Sigmoid colon (tissue), 7 donors: ENCODE results near the gene MAD1L1. TPM values are rescaled to one million over a fixed set of nuclear protein-coding genes. Genes with fewer than 3 reads are reported as not detected.
"Not testable (repeated sequence)": the region's sequence is repeated elsewhere in the genome, so short reads cannot be mapped to it uniquely, and the experiment has no call there.

ENCODE experiments used
- DNase-seq: peaks from one replicate; pipeline ENCODE4 v3.0.0-alpha.2; 2019
- H3K27ac ChIP-seq, 4 donors: fragments of 200-600 bp; sonication (generic); one replicate each; pipeline ENCODE4 v1.5.1; 2016 to 2019; ENCODE audit warnings: mild to moderate bottlenecking in 1 of 4
- H3K27me3 ChIP-seq, 3 donors: fragments of 200-600 bp; sonication (generic); one replicate each; pipeline ENCODE4 v1.5.1; 2019; ENCODE audit warnings: mild to moderate bottlenecking in 1 of 3
- H3K36me3 ChIP-seq, 4 donors: fragments of 200-600 bp; sonication (generic); one replicate each; pipeline ENCODE4 v1.5.1; 2016 to 2019
- H3K4me1 ChIP-seq, 4 donors: fragments of 200-600 bp; sonication (generic); one replicate each; pipeline ENCODE4 v1.5.1; 2017 to 2019
- H3K4me3 ChIP-seq, 4 donors: fragments of 200-600 bp; sonication (generic); one replicate each; pipeline ENCODE4 v1.5.1; 2017 to 2019; ENCODE audit warnings: mild to moderate bottlenecking in 2 of 4, moderate library complexity in 1 of 4
- H3K9me3 ChIP-seq, 4 donors: fragments of 200-600 bp in 3 of 4; sonication (generic) in 3 of 4; one replicate each; pipeline versions ENCODE4 v1.5.1 to v1.6.1; 2013 to 2019
- EP300 ChIP-seq, 4 donors: sonication (generic); formaldehyde crosslinking; IDR thresholded peaks; one replicate each; pipeline ENCODE4 v1.6.1; 2017; ENCODE audit warnings: antibody characterized with exemption in 4 of 4
- POLR2A ChIP-seq, 2 donors: fragments of 450-650 bp; IDR thresholded peaks; one replicate each; pipeline ENCODE4 v1.6.1; 2016; ENCODE audit warnings: antibody characterized with exemption in 2 of 2, mild to moderate bottlenecking in 2 of 2, moderate library complexity in 2 of 2
- POLR2AphosphoS5 ChIP-seq, 4 donors: sonication (generic); formaldehyde crosslinking; IDR thresholded peaks; one replicate each; pipeline ENCODE4 v1.6.1; 2017; ENCODE audit warnings: antibody characterized with exemption in 4 of 4
- WGBS, 2 donors: extraction: QIAGEN DNeasy Blood & Tissue Kit; methylation state at CpG; one replicate each; pipeline ENCODE4 v1.1.7; 2013; 5-methylcytosine and 5-hydroxymethylcytosine counted together
- intact Hi-C: fragments of 100-400 bp; cut with DNase I; formaldehyde crosslinking; loops from one replicate; pipeline ENCODE4 v1.15.1; 2023
- polyA plus RNA-seq, 3 donors: library from polyadenylated mRNA; stranded (reverse); fragments of 200-250 nt; gene quantifications; one replicate each; pipeline ENCODE4 v1.2.3, GENCODE V29; 2013
- total RNA-seq, 4 donors: library from RNA; depleted of rRNA; stranded (reverse); fragments of >200 nt; gene quantifications; one replicate each; pipeline ENCODE4 v1.1.0, GENCODE V29; 2016
- TF ChIP-seq, protein P1 (sequence below), 4 experiments: fragments of 450-650 bp in 3 of 4; fragments of 200-600 bp in 1 of 4; IDR thresholded peaks; one replicate each; pipeline ENCODE4 v1.5.1; 2016 to 2019; ENCODE audit warnings: antibody characterized with exemption in 4 of 4, mild to moderate bottlenecking in 3 of 4, moderate library complexity in 2 of 4
- donor health status: healthy with polysubstance abuse.
- donor health status: Bipolar disorder and iron deficiency.
- donor health status: healthy.

MAD1L1 gene
- total and polyA plus RNA-seq, 7 donors: 10.2 to 38.4 (median 20.6) TPM

DNA sequence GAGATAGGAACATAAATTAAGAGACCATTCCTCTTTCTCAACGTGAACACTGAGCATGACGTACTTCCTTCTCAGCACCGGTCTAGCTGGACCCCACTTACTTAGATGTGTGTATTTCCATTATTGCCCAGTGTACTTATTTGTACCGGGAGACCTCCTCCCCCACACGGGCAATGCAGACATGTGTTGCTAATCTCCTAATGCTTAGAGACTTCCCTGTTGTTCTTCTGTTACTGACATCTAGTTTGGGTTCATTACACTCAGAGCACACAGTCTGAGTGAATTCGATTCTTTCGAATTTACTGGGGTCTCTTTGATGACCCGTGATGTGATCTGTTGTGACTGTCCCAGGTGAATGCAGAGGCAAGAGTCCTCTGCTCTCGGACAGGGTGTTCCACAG is 260.0 kb downstream of the MAD1L1 start:
- intact Hi-C loops: no loop called here
- H3K4me1 ChIP-seq: no peaks in the 10 kb centered on the region
- H3K36me3 ChIP-seq: peaks cover 0 to 16% (median 0%) of the 10 kb centered on the region in 4 donors
- H3K4me3 ChIP-seq: no peak overlapping the region
- 95 to 96% methylated on average over 9 of the region's 9 CpGs for WGBS, 2 donors
- no peaks in the 10 kb centered on the region for H3K9me3 ChIP-seq
- TF ChIP-seq POLR2A (IDR thresholded peaks at IDR 0.05): no peak
- no peak for TF ChIP-seq EP300 (IDR thresholded peaks at IDR 0.05)
- no peak for TF ChIP-seq POLR2AphosphoS5 (IDR thresholded peaks at IDR 0.05)
- TF ChIP-seq, protein P1, sequence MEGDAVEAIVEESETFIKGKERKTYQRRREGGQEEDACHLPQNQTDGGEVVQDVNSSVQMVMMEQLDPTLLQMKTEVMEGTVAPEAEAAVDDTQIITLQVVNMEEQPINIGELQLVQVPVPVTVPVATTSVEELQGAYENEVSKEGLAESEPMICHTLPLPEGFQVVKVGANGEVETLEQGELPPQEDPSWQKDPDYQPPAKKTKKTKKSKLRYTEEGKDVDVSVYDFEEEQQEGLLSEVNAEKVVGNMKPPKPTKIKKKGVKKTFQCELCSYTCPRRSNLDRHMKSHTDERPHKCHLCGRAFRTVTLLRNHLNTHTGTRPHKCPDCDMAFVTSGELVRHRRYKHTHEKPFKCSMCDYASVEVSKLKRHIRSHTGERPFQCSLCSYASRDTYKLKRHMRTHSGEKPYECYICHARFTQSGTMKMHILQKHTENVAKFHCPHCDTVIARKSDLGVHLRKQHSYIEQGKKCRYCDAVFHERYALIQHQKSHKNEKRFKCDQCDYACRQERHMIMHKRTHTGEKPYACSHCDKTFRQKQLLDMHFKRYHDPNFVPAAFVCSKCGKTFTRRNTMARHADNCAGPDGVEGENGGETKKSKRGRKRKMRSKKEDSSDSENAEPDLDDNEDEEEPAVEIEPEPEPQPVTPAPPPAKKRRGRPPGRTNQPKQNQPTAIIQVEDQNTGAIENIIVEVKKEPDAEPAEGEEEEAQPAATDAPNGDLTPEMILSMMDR (IDR thresholded peaks at IDR 0.05): no peak
- H3K27me3 ChIP-seq: no peaks in the 10 kb centered on the region
- DNase-seq: no peak
- no peak overlapping the region for H3K27ac ChIP-seq

DNA sequence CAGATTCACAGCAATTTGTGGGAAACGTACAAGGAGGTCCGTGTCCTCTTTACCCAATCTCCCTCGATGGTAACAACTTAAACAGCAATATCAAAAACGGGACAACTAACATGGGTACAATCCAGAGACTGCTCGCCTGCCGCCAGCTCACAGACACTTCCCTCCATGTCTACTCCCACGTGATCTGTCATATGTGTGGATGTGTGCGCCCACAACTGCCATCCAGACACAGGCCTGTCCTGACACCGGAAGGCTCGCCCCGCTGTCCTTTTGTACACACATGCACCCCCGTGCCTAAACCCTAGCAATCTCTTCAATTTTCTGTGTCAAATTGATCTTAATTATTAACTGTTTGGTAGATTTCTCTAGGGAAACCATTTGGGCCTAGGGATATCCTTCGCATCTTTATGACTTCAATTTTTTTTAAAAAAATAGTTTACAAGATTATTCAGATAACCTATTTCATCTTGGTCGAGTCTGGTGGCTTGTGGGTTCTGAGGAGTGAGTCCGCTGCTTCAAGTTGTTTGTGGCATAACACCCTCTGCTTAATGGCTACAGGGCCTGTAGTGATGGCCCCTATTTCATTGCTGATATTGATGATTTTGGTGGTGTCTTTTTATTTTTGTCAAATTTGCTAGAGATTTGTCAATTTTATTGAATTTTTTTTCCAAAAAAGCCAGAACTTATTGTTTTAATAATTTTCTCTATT is 260.6 kb downstream of the MAD1L1 start:
- peaks cover 0 to 12% (median 0%) of the 10 kb centered on the region in 4 donors for H3K36me3 ChIP-seq
- no peak overlapping the region for H3K4me3 ChIP-seq
- no peaks in the 10 kb centered on the region for H3K27me3 ChIP-seq
- no peaks in the 10 kb centered on the region for H3K9me3 ChIP-seq
- no peaks in the 10 kb centered on the region for H3K4me1 ChIP-seq
- TF ChIP-seq POLR2AphosphoS5 (IDR thresholded peaks at IDR 0.05) (no peak), POLR2A (IDR thresholded peaks at IDR 0.05) (no peak), EP300 (IDR thresholded peaks at IDR 0.05) (no peak)
- TF ChIP-seq, protein P1 (IDR thresholded peaks at IDR 0.05): no peak
- H3K27ac ChIP-seq: no peak overlapping the region
- WGBS, 2 donors: 94 to 95% methylated on average over 15 of the region's 15 CpGs
- no peak for DNase-seq
- intact Hi-C loops: no loop called here

DNA sequence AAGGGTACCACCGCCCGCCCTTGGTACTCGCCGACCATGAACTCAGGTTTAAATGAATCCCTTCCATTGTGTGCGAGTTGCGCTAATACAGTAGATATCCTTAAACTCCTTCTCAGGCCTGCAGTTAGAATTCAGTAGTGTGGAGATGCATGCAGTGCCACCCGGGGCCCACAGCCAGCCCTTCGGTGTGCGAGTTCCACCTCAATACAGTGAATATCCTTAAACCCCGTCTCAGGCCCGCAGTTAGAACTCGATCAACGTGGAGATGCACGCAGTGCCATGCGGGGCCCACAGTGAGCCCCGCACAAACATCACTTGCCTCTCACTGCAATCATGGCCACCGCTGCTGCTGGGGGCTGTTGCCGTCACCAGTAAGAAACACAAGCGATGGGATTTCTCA is 261.9 kb downstream of the MAD1L1 start:
- no peak for DNase-seq
- H3K27me3 ChIP-seq: no peaks in the 10 kb centered on the region
- no peak overlapping the region for H3K27ac ChIP-seq
- TF ChIP-seq, protein P1 (IDR thresholded peaks at IDR 0.05): no peak
- no peak for TF ChIP-seq EP300 (IDR thresholded peaks at IDR 0.05)
- no peak for TF ChIP-seq POLR2AphosphoS5 (IDR thresholded peaks at IDR 0.05)
- TF ChIP-seq POLR2A (IDR thresholded peaks at IDR 0.05): no peak
- 97 to 98% methylated on average over 19 of the region's 19 CpGs for WGBS, 2 donors
- H3K9me3 ChIP-seq: no peaks in the 10 kb centered on the region
- H3K4me1 ChIP-seq: no peaks in the 10 kb centered on the region
- peaks cover 0 to 4% (median 0%) of the 10 kb centered on the region in 4 donors for H3K36me3 ChIP-seq
- intact Hi-C loops: no loop called here
- H3K4me3 ChIP-seq: no peak overlapping the region

DNA sequence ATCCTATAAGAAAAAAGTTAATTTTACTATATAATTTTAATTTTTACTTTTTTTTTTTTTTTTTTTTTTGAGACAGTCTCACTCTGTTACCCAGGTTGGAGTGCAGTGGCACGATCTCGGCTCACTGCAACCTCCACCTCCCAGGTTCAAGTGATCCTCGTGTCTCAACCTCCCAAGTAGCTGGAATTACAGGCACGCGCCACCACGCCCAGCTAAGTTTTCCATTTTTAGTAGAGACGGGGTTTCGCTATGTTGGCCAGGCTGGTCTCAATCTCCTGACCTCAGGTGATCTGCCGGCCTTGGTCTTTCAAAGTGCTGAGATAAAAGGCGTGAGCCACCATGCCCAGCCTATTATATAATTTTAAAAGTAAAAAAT is 262.5 kb downstream of the MAD1L1 start:
- H3K4me3 ChIP-seq, H3K27ac ChIP-seq, H3K9me3 ChIP-seq, intact Hi-C loops, H3K36me3 ChIP-seq, DNase-seq, H3K4me1 ChIP-seq, H3K27me3 ChIP-seq: not testable (repeated sequence)
- 97 to 98% methylated on average over 10 of the region's 10 CpGs for WGBS, 2 donors

DNA sequence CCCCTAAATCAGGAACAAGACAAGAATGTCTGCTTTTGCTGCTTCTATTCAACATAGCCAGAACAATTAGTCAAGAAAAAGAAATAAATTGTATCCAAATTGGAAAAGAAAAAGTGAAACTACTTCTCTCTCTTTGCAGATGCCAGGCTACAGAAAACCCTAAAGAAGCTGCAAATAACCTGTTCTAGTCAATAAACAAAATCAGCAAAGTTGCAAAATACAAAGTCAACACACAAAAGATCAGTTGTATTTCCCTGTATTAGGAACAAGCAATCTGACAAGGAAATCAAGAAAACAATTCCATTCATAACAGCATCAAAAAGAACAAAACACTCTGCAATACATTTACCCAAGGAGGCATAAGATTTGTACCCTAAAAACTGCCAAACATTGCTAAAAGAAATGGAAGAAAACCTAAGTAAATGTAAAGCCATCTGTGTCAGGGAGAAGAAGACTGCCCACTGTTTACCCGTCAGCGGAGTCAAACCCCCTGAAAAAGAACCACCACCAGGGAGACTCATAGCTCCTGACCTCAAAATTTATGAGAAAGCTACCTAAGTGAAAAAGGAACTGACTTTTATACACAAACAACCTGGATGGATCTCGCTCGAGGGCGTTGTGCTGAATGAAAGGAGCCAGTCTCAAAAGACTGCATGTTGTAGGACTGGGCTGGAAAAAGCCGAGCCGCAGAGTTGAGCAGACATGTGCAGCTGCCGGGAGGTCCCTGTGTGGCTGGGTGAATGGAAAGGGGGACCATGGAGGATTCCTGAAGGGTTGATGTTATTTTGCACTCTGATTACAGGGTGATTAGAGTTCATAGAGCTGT is 263.1 kb downstream of the MAD1L1 start:
- TF ChIP-seq, protein P1 (IDR thresholded peaks at IDR 0.05): no peak
- no peak for TF ChIP-seq POLR2AphosphoS5 (IDR thresholded peaks at IDR 0.05)
- no peak for TF ChIP-seq EP300 (IDR thresholded peaks at IDR 0.05)
- TF ChIP-seq POLR2A (IDR thresholded peaks at IDR 0.05): no peak
- H3K27me3 ChIP-seq: no peaks in the 10 kb centered on the region
- 72 to 91% methylated on average over 8 of the region's 8 CpGs for WGBS, 2 donors

More for the DNA sequence above, 263.1 kb downstream of the MAD1L1 start:
- H3K27ac ChIP-seq: no peak overlapping the region
- no peaks in the 10 kb centered on the region for H3K9me3 ChIP-seq
- no peaks in the 10 kb centered on the region for H3K36me3 ChIP-seq
- H3K4me1 ChIP-seq: no peaks in the 10 kb centered on the region
- no peak for DNase-seq
- H3K4me3 ChIP-seq: no peak overlapping the region
- intact Hi-C loops: no loop called here
